Measurements from ENCODE around the gene CLCA4.

GRCh38 chr1:86567878-86568277 is 21.0 kb downstream of the CLCA4 start:
- TF ChIP-seq CTCF (IDR thresholded peaks at IDR 0.05): no peak
- TF ChIP-seq POLR2A (IDR thresholded peaks at IDR 0.05): no peak
